GM06990 (cell line): Measurements from ENCODE around the gene CDO1.

Experiments used
- DNase-seq: peaks from one replicate; pipeline ENCODE4 v3.0.0-alpha.2; 2011; ENCODE audit not compliant: insufficient read length; ENCODE audit errors: extremely low read depth
- H3K27me3 ChIP-seq: replicated peaks from 2 replicates; pipeline ENCODE4 v1.6.0; 2011; ENCODE audit warnings: low read length; ENCODE audit not compliant: control insufficient read depth, insufficient read depth
- H3K36me3 ChIP-seq: 2 replicates; pipeline ENCODE4 v1.5.1; 2011; ENCODE audit warnings: low read length; ENCODE audit not compliant: control insufficient read depth, insufficient read depth
- H3K4me3 ChIP-seq: replicated peaks from 2 replicates; pipeline ENCODE4 v1.5.1; 2011; ENCODE audit warnings: low read depth, mild to moderate bottlenecking, control low read depth, low read length
- TF ChIP-seq, protein P1 (sequence below): IDR thresholded peaks from 2 replicates; pipeline ENCODE4 v1.5.1; 2011; ENCODE audit warnings: low read length, control low read depth, mild to moderate bottlenecking, inconsistent platforms; ENCODE audit not compliant: insufficient read depth, poor library complexity, severe bottlenecking

CDO1 gene

DNA sequence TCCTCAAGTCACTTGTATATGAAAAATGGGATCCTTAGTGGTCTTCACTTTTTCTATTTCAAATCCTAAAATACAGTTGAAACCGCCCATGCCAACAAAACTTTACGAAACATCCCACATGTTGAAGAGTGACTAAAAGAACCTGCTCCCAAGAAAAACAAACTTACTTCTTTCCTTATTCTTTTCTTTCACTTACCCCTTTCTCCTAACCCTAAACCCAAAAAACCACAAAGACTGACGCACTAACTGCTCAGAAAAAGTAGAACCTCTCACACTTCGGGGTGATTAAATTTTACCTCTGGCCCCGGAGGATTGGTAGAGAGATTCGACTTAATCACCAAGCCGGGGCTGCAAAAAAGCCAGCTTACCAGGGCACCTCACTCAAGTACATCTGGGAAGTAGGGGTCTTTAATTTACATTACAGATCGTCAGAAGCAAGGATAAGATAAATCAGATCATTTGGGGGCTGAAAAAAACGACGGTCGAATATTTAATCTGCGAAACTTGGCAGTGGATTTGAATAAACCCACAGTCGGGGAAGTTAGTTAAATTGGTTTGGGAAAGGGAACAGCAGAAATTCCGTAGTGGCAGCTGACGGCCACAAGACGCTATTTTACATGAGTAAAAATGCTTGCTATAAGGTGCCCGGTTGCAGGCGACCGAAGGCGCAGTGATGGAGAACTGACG lies 1.3 kb downstream of the CDO1 start:
- TF ChIP-seq, protein P1, sequence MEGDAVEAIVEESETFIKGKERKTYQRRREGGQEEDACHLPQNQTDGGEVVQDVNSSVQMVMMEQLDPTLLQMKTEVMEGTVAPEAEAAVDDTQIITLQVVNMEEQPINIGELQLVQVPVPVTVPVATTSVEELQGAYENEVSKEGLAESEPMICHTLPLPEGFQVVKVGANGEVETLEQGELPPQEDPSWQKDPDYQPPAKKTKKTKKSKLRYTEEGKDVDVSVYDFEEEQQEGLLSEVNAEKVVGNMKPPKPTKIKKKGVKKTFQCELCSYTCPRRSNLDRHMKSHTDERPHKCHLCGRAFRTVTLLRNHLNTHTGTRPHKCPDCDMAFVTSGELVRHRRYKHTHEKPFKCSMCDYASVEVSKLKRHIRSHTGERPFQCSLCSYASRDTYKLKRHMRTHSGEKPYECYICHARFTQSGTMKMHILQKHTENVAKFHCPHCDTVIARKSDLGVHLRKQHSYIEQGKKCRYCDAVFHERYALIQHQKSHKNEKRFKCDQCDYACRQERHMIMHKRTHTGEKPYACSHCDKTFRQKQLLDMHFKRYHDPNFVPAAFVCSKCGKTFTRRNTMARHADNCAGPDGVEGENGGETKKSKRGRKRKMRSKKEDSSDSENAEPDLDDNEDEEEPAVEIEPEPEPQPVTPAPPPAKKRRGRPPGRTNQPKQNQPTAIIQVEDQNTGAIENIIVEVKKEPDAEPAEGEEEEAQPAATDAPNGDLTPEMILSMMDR: no peak
- Histone ChIP-seq H3K36me3 (no peaks in the 10 kb centered on the region), H3K27me3 (peaks cover 3% of the 10 kb centered on the region; the same call in 1 of the 2 replicates), H3K4me3 (no peak overlapping the region)
- DNase-seq: no peak

DNA sequence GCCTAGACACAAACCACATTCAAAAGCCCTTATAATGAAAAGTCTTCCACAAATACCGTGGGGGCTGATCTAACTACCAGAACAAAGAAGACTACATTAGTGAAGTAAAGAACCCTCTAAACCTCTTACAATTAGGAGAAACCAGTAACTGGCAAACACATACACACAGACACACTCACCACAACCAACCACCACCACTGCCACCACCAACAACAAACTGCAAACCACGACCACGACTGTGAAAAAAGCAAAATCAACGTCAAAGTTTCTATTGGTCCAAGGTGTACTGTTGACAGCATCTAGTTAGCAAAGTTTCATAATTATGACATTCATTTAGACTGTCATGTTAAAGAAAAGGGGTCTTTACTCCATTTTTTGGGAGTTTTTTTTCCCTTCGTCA lies 2.7 kb downstream of the CDO1 start:
- Histone ChIP-seq H3K4me3 (no peak overlapping the region), H3K36me3 (no peaks in the 10 kb centered on the region), H3K27me3 (peaks cover 3% of the 10 kb centered on the region; the same call in 1 of the 2 replicates)
- TF ChIP-seq, protein P1: no peak
- DNase-seq: no peak

DNA sequence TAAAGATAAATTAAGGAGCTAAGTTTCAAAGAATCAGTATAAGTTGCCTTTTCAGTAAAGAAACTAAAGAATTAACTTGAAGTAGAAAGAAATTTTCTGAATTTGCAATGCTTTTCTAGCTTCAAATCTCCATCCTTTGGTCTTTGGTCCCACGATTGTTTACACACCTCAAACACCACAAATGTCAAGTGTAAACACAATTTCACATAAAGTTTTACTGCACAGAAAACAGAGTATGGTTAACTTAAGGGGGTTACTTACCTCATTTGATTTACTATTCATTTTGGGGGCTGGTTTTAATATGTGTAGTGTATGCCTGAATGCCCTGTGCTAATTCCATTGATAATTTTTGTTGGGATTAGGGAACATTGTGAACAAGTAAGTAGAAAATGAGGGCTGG lies 4.1 kb downstream of the CDO1 start:
- H3K36me3 ChIP-seq: no peaks in the 10 kb centered on the region
- TF ChIP-seq, protein P1: no peak
- H3K27me3 ChIP-seq: peaks cover 3% of the 10 kb centered on the region; the same call in 1 of the 2 replicates
- DNase-seq: no peak
- no peak overlapping the region for H3K4me3 ChIP-seq

DNA sequence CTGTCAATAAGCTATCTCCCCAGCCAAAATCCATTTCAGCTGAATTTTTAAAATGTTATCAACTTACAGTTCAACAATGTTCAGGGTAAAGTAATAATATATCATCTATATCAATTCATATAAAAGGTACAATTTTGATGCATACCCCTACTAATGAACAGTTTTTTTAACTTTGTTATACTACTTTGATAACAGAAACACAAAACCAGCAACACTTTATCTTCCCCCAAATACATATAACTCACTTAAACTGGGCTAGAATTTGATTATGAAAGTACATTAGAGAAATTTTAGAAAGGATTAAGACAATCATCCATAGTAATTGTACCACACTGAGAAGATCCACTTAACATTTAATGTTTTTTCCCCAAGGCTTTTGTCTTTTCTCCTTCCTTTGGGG lies 5.1 kb downstream of the CDO1 start:
- Histone ChIP-seq H3K27me3 (peaks cover 1% of the 10 kb centered on the region; the same call in 1 of the 2 replicates), H3K4me3 (no peak overlapping the region), H3K36me3 (no peaks in the 10 kb centered on the region)
- no peak for DNase-seq
- TF ChIP-seq, protein P1: no peak

DNA sequence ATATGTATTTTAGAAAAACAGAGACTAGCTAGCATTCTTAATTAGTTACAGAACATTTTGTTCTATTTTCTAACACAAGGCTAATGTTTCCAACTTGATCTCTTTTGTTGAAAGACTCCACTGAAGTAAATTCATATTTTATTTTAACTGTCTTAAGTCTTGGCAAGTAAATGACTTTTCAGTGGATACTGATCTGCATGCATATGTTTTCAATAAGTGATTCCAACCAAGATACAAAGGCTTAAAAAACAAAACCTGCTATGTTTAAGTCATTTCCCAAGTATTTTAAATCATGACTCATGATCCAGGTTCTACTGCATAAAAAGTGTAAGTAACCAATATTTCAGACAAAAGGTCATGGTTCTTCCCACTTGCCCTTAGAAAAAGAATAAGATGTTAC lies 5.7 kb downstream of the CDO1 start:
- TF ChIP-seq, protein P1: no peak
- Histone ChIP-seq H3K4me3 (no peak overlapping the region), H3K27me3 (no peaks in the 10 kb centered on the region), H3K36me3 (no peaks in the 10 kb centered on the region)
- DNase-seq: no peak
